CD4-positive, alpha-beta T cell treated with Interleukin-15 for 4 hours (primary cell): Measurements from ENCODE around the gene GALNT18.

Experiments
- DNase-seq: peaks from one replicate; pipeline ENCODE4 v3.0.0-alpha.2; 2020; ENCODE audit warnings: low spot score

GALNT18 gene

DNA sequence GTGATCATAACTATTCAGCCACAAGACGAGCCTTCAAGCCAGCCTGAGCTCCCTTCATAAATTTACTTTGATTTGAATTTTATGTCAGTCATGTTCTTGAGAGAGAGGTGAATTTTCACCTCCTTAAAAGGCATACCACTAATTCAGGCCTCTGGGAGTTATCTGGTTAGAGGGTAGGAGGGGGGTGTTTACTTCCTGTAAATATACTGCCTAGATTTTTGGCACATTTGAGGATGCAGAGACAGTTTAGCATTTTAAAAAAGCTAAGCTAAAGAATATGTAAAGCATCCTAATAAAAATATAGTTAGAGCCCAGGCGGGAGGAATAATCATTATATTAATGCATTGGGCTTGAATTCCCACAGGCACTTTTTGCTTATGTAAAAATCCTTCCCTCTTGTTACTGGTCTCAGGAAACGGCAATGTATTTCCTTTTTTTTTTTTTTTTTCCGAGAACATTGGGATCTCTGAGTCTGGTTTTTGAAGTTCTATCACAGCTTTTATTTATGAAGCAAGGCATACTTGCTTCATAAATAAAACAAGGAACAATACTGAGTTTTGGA lies 385.2 kb downstream of the GALNT18 start:
- no peak for DNase-seq

DNA sequence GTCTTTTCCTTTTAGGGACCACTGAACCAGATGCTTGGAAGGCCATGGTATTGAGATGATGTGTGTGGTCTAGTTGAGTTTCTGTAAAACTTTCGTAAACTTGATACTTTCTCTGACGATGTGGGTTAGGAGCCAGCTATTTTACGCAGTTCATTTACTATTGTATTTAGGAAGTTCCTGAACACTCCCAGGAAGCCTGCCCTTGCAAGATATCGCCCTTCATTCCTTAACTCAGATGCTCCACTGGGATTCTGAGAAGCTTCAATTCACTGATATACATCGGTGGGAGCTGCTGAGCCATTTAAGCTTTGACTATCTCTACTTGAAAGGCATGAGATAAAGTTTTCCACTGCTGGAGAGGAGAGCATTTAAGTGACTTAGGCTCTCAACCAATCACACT lies 390.0 kb downstream of the GALNT18 start:
- no peak for DNase-seq

DNA sequence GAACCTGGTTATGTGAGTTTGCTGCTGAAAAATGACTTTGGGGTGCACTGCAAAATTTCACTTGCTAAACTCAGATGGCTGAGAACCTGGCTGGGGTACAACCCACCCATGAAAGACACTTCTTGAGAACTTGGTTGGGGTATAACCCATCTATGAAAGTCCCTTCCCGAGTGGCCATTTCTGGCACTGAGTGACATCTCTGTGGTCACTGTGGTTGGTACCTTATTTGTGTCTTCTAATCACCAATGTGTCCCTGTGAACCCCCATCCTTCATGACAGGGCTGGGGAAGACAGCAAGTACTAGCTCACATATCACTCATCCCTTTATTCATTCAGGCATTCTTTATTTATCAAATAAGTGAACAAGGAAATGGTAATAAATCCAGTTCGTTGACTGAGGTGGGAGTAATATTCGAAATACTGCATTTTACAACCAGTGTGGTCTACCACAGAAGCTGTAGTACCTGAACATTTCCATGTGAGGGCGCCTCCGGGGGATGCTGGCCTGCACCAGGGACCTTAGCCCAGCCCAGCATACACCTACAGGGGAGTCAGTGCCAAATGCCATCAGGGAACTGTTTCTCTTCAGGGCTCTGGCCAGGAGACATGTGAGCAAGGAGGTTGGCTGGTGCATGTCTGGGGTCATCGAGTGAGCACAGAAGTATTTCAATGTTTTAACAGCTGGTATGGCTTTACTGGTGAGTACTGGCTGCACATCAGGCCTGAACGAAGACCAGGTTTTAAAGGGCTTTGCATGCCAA lies 390.8 kb downstream of the GALNT18 start:
- DNase-seq = peak; percentile 16

DNA sequence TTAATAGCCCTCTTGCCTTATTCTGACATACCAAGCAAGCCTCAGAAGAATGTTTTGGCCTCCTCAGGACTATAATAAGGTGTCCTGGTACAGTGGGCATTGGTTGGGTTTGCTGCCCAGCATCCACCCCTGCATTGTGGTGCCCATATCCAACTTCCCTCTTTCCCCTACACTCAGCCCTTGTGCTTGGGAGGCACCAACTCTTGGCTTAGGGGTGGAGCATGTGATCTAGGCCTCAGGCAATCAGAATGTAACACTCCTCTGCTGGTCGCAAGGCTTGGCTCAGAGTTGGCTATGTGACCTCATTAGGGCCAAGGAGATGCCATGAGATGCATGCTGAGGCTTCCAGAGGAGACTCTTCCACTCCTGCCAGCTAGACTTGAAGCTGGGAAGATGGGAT lies 391.7 kb downstream of the GALNT18 start:
- no peak for DNase-seq

DNA sequence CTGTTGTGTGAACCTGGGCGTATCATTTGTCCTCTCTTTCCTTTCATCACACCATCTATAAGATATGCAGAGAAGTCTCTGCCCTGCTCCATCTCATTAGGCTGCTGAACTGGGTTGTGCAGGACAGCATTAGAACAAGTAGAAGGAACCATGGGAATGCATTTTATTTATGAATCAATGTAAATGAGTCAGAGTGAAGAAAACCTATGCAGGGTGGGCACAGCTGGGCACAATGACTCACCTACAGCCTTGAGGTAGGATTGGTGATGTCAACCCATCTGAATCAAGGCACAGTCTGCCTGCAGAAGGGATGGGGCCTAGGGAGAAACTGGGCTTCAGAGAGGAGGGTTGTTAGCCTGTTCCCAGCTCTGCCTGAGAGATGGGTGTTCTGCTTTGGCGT lies 392.2 kb downstream of the GALNT18 start:
- DNase-seq = no peak

DNA sequence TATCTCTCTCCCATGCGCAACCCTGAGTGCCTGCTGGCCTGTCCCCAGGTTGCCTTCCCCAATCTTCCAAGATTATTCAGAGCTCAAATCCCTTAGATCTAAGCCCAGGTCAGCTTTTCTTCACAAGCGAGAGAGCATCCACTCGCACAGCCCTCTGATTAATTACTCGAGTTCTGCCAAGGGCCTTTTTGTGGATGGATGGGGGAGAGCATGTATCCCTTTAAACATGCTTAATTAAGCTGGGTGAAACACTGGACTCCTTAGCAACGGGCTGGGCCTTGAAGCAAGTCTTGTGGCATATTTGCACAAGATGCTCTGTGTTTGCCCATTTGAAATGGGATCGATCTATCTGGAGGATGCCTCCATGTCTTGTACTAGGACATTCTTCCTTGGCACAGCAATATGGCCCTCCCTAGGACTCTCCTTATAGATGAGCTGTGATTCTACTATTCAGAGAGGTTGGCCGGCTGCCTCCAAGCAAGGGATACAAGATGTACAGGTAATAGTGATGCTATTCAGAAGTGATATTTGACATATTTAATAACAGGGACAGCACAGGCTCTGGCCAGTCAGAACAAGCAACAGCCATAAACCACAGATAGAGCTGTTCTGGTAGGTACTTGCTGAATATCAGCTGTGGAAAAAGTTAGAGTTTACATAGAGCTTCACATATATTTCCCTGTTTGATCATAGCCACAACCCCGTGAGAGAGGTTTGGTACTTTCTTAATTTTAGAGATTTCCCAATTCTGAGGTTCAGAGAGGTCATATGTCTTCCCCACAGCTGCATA lies 394.3 kb downstream of the GALNT18 start:
- no peak for DNase-seq
